ENCODE data around the gene EEF1AKMT3. TPM values are rescaled to one million over a fixed set of nuclear protein-coding genes. Genes with fewer than 3 reads are reported as not detected.

The EEF1AKMT3 gene
- total RNA-seq, 2 donors from 2014 or later: 3.4 to 4.8 TPM

DNA sequence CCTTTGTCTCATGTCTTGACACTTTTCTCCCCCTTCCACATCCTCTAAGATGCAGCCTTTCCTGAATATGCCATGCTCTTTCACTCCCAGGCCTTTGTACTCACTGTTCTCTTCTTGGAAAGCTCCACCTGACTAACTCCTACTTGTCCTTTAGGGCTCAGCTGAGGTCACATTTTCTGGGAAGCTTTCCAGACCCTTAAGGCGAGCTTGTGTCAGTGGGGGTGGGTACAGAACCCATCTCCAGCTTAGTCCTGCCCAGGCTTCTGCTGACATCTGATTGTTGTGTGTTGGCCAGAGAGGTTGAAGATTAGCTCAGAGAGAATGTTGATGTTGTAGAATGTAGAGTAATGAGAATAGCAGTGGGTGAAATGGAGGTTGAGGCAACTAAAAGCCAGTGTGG is 7.3 kb downstream of the EEF1AKMT3 start:
- intact Hi-C loops (cut with DNase I): loop anchor here (5.0 kb wide), 1 partner anchor 53 kb away; no protein-coding TSS in a partner anchor

DNA sequence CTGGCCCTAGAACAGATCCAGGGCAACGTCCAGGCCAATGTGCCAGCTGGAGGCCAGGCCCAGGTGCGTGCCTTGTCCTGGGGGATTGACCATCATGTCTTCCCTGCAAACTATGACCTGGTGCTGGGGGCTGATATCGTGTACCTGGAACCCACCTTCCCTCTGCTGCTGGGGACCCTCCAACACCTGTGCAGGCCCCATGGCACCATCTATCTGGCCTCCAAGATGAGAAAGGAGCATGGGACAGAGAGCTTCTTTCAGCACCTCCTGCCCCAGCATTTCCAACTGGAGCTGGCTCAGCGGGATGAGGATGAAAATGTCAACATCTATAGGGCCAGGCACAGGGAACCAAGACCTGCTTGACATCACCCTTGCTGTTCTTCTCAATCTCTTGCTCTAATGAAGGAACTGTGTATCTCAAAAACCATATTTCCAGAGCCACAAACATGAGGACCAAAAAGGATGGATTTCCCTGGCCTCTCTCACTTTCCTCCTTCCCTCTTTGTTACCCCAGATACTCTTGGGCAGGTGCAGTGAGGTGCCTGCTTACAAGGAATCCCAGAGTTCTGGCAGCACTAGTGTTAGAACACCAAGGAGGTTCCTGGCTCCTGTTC is 8.0 kb downstream of the EEF1AKMT3 start:
- intact Hi-C loops (cut with DNase I): loop anchor here (5.0 kb wide), 1 partner anchor 52 kb away; no protein-coding TSS in a partner anchor
- TF ChIP-seq, protein P1, sequence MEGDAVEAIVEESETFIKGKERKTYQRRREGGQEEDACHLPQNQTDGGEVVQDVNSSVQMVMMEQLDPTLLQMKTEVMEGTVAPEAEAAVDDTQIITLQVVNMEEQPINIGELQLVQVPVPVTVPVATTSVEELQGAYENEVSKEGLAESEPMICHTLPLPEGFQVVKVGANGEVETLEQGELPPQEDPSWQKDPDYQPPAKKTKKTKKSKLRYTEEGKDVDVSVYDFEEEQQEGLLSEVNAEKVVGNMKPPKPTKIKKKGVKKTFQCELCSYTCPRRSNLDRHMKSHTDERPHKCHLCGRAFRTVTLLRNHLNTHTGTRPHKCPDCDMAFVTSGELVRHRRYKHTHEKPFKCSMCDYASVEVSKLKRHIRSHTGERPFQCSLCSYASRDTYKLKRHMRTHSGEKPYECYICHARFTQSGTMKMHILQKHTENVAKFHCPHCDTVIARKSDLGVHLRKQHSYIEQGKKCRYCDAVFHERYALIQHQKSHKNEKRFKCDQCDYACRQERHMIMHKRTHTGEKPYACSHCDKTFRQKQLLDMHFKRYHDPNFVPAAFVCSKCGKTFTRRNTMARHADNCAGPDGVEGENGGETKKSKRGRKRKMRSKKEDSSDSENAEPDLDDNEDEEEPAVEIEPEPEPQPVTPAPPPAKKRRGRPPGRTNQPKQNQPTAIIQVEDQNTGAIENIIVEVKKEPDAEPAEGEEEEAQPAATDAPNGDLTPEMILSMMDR (IDR thresholded peaks at IDR 0.05): no peak

More for the DNA sequence above, 7.3 kb downstream of the EEF1AKMT3 start:
- Histone ChIP-seq H3K27me3 (no peaks in the 10 kb centered on the region), H3K4me3 (no peak overlapping the region), H3K9me3 (no peaks in the 10 kb centered on the region), H3K36me3 (no peaks in the 10 kb centered on the region), H3K4me1 (no peaks in the 10 kb centered on the region), H3K27ac (no peak overlapping the region), H3K9ac (ENCODE audit: low read depth in 2 of 2, low read length in 2 of 2) (no peak overlapping the region)
- DNase-seq: no peak
- TF ChIP-seq, protein P1 (IDR thresholded peaks at IDR 0.05): no peak

DNA sequence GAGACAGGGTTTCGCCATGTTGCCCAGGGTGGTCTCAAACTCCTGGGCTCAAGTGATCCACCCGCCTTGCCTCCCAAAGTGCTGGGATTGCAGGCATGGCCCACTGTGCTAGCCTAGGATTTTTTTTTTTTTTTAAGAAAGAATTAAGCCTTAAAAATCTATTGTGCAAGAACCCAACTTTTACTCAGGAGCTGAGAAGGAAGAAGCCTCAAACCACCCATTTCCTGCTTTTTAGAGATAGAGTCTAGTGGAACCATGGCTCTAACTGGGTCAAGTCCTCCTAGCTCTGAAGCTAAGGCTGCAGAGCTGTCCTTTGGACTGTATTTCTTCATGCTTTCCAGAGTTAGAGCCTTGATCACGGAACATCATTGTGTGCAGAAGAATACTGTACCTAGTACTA is 8.8 kb downstream of the EEF1AKMT3 start:
- H3K4me3 ChIP-seq: no peak overlapping the region
- DNase-seq: no peak
- intact Hi-C loops (cut with DNase I): loop anchor here (5.0 kb wide), 1 partner anchor 51 kb away; no protein-coding TSS in a partner anchor
- H3K27me3 ChIP-seq: no peaks in the 10 kb centered on the region
- TF ChIP-seq, protein P1 (IDR thresholded peaks at IDR 0.05): no peak
- no peaks in the 10 kb centered on the region for H3K36me3 ChIP-seq
- H3K4me1 ChIP-seq: no peaks in the 10 kb centered on the region
- no peak overlapping the region for H3K27ac ChIP-seq
- H3K9ac ChIP-seq (ENCODE audit: low read depth in 2 of 2, low read length in 2 of 2): no peak overlapping the region
- no peaks in the 10 kb centered on the region for H3K9me3 ChIP-seq

More for the DNA sequence above, 8.0 kb downstream of the EEF1AKMT3 start:
- DNase-seq: no peak
- H3K9ac ChIP-seq (ENCODE audit: low read depth in 2 of 2, low read length in 2 of 2): no peak overlapping the region
- no peak overlapping the region for H3K27ac ChIP-seq
- H3K27me3 ChIP-seq: no peaks in the 10 kb centered on the region
- H3K4me1 ChIP-seq: no peaks in the 10 kb centered on the region
- H3K36me3 ChIP-seq: no peaks in the 10 kb centered on the region
- H3K4me3 ChIP-seq: no peak overlapping the region
- H3K9me3 ChIP-seq: no peaks in the 10 kb centered on the region

DNA sequence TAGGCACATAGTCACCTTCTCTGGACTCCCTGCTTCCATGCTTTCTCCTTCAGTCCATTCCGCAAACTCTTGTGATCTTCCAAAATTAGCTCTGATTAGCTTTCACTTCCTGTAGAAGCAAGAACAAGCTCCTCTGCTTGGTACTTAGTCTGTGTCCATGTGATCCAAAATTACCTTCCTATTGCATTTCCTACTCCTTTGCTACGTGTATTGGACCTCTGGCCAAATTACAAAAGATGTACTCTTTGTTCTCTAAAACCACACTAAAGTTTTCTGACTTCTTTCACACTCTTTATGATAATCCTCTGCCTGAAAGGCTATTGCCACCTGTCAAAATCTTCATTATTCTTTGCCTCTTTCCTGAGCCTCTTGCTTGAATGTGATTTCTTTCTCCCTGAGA is 9.4 kb downstream of the EEF1AKMT3 start:
- no peak overlapping the region for H3K27ac ChIP-seq
- H3K9ac ChIP-seq (ENCODE audit: low read depth in 2 of 2, low read length in 2 of 2): no peak overlapping the region
- intact Hi-C loops (cut with DNase I): loop anchor here (5.0 kb wide), 1 partner anchor 50 kb away; no protein-coding TSS in a partner anchor
- H3K4me3 ChIP-seq: no peak overlapping the region
- no peaks in the 10 kb centered on the region for H3K9me3 ChIP-seq
- H3K4me1 ChIP-seq: no peaks in the 10 kb centered on the region
- no peaks in the 10 kb centered on the region for H3K27me3 ChIP-seq
- no peak for DNase-seq
- TF ChIP-seq, protein P1 (IDR thresholded peaks at IDR 0.05): no peak
- no peaks in the 10 kb centered on the region for H3K36me3 ChIP-seq

DNA sequence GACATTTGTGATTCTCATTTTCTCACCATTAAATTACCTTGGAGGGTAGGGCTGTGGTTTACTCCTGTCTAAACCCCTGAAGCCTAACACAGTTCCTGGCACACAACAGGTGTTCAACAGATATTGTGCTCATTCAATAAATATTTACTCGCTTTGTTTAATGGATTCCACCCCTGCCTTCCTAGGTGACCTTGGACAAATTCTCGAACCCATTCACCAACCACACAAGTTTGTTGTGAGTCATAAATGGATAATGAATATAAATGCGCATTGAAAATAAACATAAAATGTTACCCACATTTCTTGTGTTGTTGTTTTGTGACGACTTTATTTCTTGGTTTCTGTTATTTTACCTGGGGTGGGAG is 9.8 kb downstream of the EEF1AKMT3 start:
- Histone ChIP-seq H3K27ac (no peak overlapping the region), H3K9ac (ENCODE audit: low read depth in 2 of 2, low read length in 2 of 2) (no peak overlapping the region), H3K4me3 (no peak overlapping the region), H3K4me1 (no peaks in the 10 kb centered on the region), H3K36me3 (no peaks in the 10 kb centered on the region), H3K27me3 (no peaks in the 10 kb centered on the region), H3K9me3 (no peaks in the 10 kb centered on the region)
- no peak for DNase-seq
- intact Hi-C loops (cut with DNase I): loop anchor here (5.0 kb wide), 1 partner anchor 50 kb away; no protein-coding TSS in a partner anchor
- TF ChIP-seq, protein P1 (IDR thresholded peaks at IDR 0.05): no peak

Measured in colonic mucosa (tissue), 4 donors.